Type B pancreatic cell (in vitro differentiated cells): ENCODE results near the gene OSTC. TPM values are rescaled to one million over a fixed set of nuclear protein-coding genes. Genes with fewer than 3 reads are reported as not detected.
A peak's percentile ranks its signal among the peaks of the same experiment; 100 is the strongest.

Experiments
- DNase-seq: peaks from one replicate; pipeline ENCODE4 v3.0.0; 2021; ENCODE audit warnings: mixed read lengths; ENCODE audit not compliant: unreplicated experiment; ENCODE audit errors: extremely low spot score
- H3K27ac Mint-ChIP-seq: 2 replicates; pipeline ENCODE4 v1.8.0; 2021; ENCODE audit warnings: mild to moderate bottlenecking, mixed read lengths
- H3K27me3 Mint-ChIP-seq: 2 replicates; pipeline ENCODE4 v1.8.0; 2021; ENCODE audit warnings: mixed read lengths
- H3K36me3 Mint-ChIP-seq: 2 replicates; pipeline ENCODE4 v1.8.0; 2021; ENCODE audit warnings: mixed read lengths
- H3K4me1 Mint-ChIP-seq: one replicate; pipeline ENCODE4 v1.8.0; 2021; ENCODE audit warnings: mixed read lengths; ENCODE audit not compliant: unreplicated experiment
- H3K4me3 Mint-ChIP-seq: 2 replicates; pipeline ENCODE4 v1.8.0; 2021; ENCODE audit warnings: mild to moderate bottlenecking, mixed read lengths
- H3K9me3 Mint-ChIP-seq: 2 replicates; pipeline ENCODE4 v1.8.0; 2021; ENCODE audit warnings: mixed read lengths
- CTCF ChIP-seq: fragments of 200-600 bp; sonication (generic); conservative IDR thresholded peaks from 2 replicates; pipeline ENCODE4 v1.5.0; 2021; ENCODE audit warnings: antibody characterized with exemption, mild to moderate bottlenecking
- long read RNA-seq: library from polyadenylated mRNA; unstranded; transcript quantifications from one replicate; pipeline ENCODE4 v2.0.0, GENCODE V29; 2020
- total RNA-seq: library from RNA; stranded (reverse); gene quantifications from 2 replicates; pipeline ENCODE4 v1.2.1, GENCODE V29; 2021; ENCODE audit warnings: low replicate concordance

OSTC gene
- total RNA-seq: 158 and 166 TPM in 2 replicates
- long read RNA-seq, transcript OSTC-201 (4 exons, 1,077 nt): major isoform, 552 of 561 reads
- long read RNA-seq, partial matches to known transcripts: 6 of 561 reads
- long read RNA-seq, other reads (novel, unspliced or antisense): 2 of 561 reads

- H3K36me3 Mint-ChIP-seq: peaks cover 16% of the 10 kb centered on the region
- H3K27ac Mint-ChIP-seq: peak within 1 kb of the TSS; percentile 96
- no peak for TF ChIP-seq CTCF
- peak; percentile 92 for DNase-seq
- H3K4me1 Mint-ChIP-seq: peaks cover 13% of the 10 kb centered on the region
- no peaks in the 10 kb centered on the region for H3K27me3 Mint-ChIP-seq
- H3K9me3 Mint-ChIP-seq: no peaks in the 10 kb centered on the region
- peak within 1 kb of the TSS; percentile 94 for H3K4me3 Mint-ChIP-seq
Observed at GRCh38 chr4:108650212-108651013, at the start of gene OSTC. TSS of gene OSTC (plus strand) at chr4:108650599. CDS start at chr4:108650656, 57 bp downstream.

- H3K27ac Mint-ChIP-seq: no peak overlapping the region
- no peaks in the 10 kb centered on the region for H3K9me3 Mint-ChIP-seq
- H3K4me3 Mint-ChIP-seq: no peak overlapping the region
- no peak for TF ChIP-seq CTCF
- peaks cover 2% of the 10 kb centered on the region for H3K27me3 Mint-ChIP-seq
- H3K36me3 Mint-ChIP-seq: no peaks in the 10 kb centered on the region
- no peaks in the 10 kb centered on the region for H3K4me1 Mint-ChIP-seq
- no peak for DNase-seq
Observed at GRCh38 chr4:108601106-108601505, 49.3 kb upstream of the OSTC start.

GRCh38 chr4:108601532-108601931, 48.9 kb upstream of the OSTC start:
- H3K27me3 Mint-ChIP-seq: peaks cover 2% of the 10 kb centered on the region
- no peak for TF ChIP-seq CTCF
- no peak overlapping the region for H3K27ac Mint-ChIP-seq
- no peak overlapping the region for H3K4me3 Mint-ChIP-seq
- no peaks in the 10 kb centered on the region for H3K36me3 Mint-ChIP-seq
- H3K9me3 Mint-ChIP-seq: no peaks in the 10 kb centered on the region
- DNase-seq: no peak
- H3K4me1 Mint-ChIP-seq: no peaks in the 10 kb centered on the region

- Mint-ChIP-seq H3K9me3 (no peaks in the 10 kb centered on the region), H3K27me3 (peaks cover 2% of the 10 kb centered on the region), H3K27ac (no peak overlapping the region), H3K4me1 (no peaks in the 10 kb centered on the region), H3K36me3 (no peaks in the 10 kb centered on the region), H3K4me3 (no peak overlapping the region)
- no peak for TF ChIP-seq CTCF
- DNase-seq: no peak
Observed at GRCh38 chr4:108602163-108602562, 48.2 kb upstream of the OSTC start.

- no peak overlapping the region for H3K4me3 Mint-ChIP-seq
- no peaks in the 10 kb centered on the region for H3K27me3 Mint-ChIP-seq
- TF ChIP-seq CTCF: no peak
- DNase-seq: no peak
- H3K36me3 Mint-ChIP-seq: no peaks in the 10 kb centered on the region
- H3K9me3 Mint-ChIP-seq: no peaks in the 10 kb centered on the region
- peaks cover 4% of the 10 kb centered on the region for H3K4me1 Mint-ChIP-seq
- H3K27ac Mint-ChIP-seq: no peak overlapping the region
Observed at GRCh38 chr4:108607079-108607815, 43.2 kb upstream of the OSTC start.
